ENCODE results near the gene ASTN2. TPM values are rescaled to one million over a fixed set of nuclear protein-coding genes. Genes with fewer than 3 reads are reported as not detected.

The ASTN2 gene
- total RNA-seq, 1 donor from 2014 or later: 2.3 TPM

DNA sequence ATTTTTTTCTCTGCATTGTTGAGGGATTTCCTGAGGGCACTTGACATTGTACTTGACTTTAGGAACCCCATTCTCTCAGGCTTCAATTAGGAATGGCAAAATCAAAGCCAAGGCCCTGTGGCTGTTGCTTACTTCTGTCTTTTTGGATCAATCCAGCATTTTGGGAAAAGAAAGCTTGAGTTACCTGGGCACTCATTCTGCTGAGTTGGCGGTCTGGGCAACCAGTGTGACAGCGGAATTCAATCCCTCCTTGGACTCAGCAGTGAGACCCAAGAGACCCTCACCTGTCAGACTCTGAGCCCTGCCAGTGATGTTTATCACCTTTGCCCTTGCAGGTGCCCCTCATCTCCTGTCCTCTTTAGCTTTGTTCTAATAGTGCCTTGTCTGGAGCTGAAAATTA, 1036.0 kb downstream of the ASTN2 start:
- no peaks in the 10 kb centered on the region for H3K27me3 ChIP-seq
- H3K4me1 ChIP-seq: no peaks in the 10 kb centered on the region
- no peak overlapping the region for H3K4me3 ChIP-seq
- TF ChIP-seq, protein P1, sequence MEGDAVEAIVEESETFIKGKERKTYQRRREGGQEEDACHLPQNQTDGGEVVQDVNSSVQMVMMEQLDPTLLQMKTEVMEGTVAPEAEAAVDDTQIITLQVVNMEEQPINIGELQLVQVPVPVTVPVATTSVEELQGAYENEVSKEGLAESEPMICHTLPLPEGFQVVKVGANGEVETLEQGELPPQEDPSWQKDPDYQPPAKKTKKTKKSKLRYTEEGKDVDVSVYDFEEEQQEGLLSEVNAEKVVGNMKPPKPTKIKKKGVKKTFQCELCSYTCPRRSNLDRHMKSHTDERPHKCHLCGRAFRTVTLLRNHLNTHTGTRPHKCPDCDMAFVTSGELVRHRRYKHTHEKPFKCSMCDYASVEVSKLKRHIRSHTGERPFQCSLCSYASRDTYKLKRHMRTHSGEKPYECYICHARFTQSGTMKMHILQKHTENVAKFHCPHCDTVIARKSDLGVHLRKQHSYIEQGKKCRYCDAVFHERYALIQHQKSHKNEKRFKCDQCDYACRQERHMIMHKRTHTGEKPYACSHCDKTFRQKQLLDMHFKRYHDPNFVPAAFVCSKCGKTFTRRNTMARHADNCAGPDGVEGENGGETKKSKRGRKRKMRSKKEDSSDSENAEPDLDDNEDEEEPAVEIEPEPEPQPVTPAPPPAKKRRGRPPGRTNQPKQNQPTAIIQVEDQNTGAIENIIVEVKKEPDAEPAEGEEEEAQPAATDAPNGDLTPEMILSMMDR (IDR thresholded peaks at IDR 0.05): no peak
- intact Hi-C loops (cut with DNase I): no loop called here
- DNase-seq (ENCODE audit: low spot score in 2 of 2): no peak
- peaks cover 0 to 15% of the 10 kb centered on the region in 2 donors for H3K36me3 ChIP-seq
- H3K9me3 ChIP-seq: no peaks in the 10 kb centered on the region
- no peak overlapping the region for H3K27ac ChIP-seq

DNA sequence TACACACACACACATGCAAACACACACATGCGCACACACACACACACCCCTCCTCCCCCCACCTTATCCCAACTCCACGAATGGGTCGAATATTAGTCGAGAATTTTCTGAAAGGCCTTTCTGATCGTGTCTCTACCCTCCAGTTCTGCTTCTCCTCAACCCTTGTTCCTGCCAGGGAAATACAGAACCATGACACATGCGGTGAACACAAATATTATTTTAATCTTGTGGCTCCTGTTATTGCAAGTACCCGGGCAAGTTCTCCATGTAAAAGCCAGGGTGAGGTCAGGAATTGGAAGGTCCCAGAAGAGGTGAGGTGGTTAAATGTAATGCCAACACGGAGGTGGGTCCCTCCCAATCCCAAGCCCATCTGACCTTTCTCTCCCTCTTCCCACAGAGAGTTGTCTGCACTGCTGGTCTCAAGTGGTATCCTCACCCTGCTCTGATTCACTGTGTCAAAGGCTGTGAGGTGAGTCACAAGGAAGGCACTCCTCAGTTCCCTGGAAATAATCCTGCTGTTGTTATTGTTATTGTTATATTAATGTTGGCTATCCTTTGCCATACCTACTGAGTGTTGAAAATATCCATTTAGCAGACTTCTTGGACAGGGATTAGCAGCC, 1037.6 kb downstream of the ASTN2 start:
- Histone ChIP-seq H3K36me3 (peaks cover 0 to 15% of the 10 kb centered on the region in 2 donors), H3K9me3 (no peaks in the 10 kb centered on the region), H3K4me3 (no peak overlapping the region), H3K27me3 (no peaks in the 10 kb centered on the region), H3K4me1 (no peaks in the 10 kb centered on the region), H3K27ac (no peak overlapping the region)
- no peak for DNase-seq (ENCODE audit: low spot score in 2 of 2)
- intact Hi-C loops (cut with DNase I): no loop called here
- TF ChIP-seq, protein P1 (IDR thresholded peaks at IDR 0.05): no peak

Measured in ascending aorta (tissue), 2 donors.